Large intestine (tissue), 3 donors: ENCODE measurements around the gene PITPNB. TPM values are rescaled to one million over a fixed set of nuclear protein-coding genes. Genes with fewer than 3 reads are reported as not detected.
A peak's percentile ranks its signal among the peaks of the same experiment; 100 is the strongest.

Source experiments
- DNase-seq, 2 donors: peaks; one replicate each; pipeline versions ENCODE4 v3.0.0 to v3.0.0-alpha.2; 2013
- H3K27ac ChIP-seq: one replicate; pipeline ENCODE4 v1.5.1; 2013; ENCODE audit warnings: low read length
- H3K27me3 ChIP-seq: 2 replicates; pipeline ENCODE4 v1.6.1; 2013; ENCODE audit warnings: low read length; ENCODE audit not compliant: control insufficient read depth, insufficient read depth
- H3K36me3 ChIP-seq: 2 replicates; pipeline ENCODE4 v1.6.1; 2013; ENCODE audit warnings: low read length; ENCODE audit not compliant: control insufficient read depth, insufficient read depth
- H3K4me1 ChIP-seq: one replicate; pipeline ENCODE4 v1.6.1; 2013; ENCODE audit warnings: low read length; ENCODE audit not compliant: control insufficient read depth, insufficient read depth
- H3K4me3 ChIP-seq: one replicate; pipeline ENCODE4 v1.5.1; 2013; ENCODE audit warnings: low read length
- H3K9me3 ChIP-seq: one replicate; pipeline ENCODE4 v1.6.1; 2013; ENCODE audit warnings: mild to moderate bottlenecking, low read depth, low read length, moderate library complexity; ENCODE audit not compliant: control insufficient read depth
- WGBS: methylation state at CpG from one replicate; pipeline ENCODE4 v1.1.5; 2013; ENCODE audit warnings: low lambda C conversion rate; ENCODE audit not compliant: insufficient coverage; 5-methylcytosine and 5-hydroxymethylcytosine counted together
- polyA plus RNA-seq: library from polyadenylated mRNA; unstranded; fragments of 120-200 nt; gene quantifications from one replicate; pipeline ENCODE4 v1.2.1, GENCODE V29; 2013

The PITPNB gene
- polyA plus RNA-seq, 1 donor: 53.4 TPM

DNA sequence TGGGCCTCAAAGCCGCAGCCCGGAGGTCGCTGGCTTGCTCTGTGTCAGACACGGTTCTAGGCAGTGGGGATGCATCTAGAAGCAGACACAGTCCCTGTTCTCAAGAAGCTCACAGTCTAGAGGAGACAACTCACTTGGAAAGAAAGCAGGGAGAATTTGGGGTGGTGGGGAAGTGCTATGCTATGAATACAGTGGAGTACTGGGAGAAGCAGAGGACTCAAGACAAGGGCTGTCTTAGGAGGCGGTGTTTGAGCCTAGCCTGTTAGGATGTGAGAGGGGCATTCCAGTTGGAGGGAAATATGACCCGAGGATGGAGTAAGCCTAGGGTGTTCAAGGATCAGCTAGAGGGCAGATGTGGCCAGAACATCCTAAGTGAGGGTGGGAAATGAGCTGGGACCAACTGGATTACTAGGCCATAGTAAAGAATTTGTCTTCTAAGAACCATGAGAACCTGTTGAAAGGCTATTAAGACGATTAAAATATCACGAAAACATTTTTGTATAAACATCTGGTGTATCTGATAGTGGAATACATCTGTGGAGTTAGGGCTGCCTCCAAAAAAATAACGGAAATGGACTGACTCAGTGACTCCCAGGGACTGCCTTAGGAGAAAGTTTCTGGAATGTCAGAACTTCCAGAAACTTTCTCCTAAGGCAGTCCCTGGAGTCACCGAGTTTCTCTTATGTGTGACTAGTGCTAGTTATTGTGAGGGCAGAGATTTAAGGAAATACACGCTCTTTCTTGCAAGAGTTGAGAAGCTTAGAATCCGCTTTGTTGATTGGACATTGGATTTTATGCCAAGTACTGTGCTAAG lies 1.1 kb upstream of the PITPNB start:
- Histone ChIP-seq H3K27me3 (no peaks in the 10 kb centered on the region), H3K4me3 (peak overlapping the region; percentile 88), H3K4me1 (peaks cover 13% of the 10 kb centered on the region), H3K27ac (peak overlapping the region; percentile 97), H3K36me3 (peaks cover 7% of the 10 kb centered on the region), H3K9me3 (no peaks in the 10 kb centered on the region)
- WGBS: 15% methylated on average over 3 of the region's 12 CpGs
- DNase-seq: peak; percentile 11 to 67

- peaks cover 18% of the 10 kb centered on the region for H3K4me1 ChIP-seq
- 0% methylated on average over 3 of the region's 60 CpGs for WGBS
Measured at GRCh38 chr22:27918341-27919221, 475 bp downstream of the PITPNB start.

GRCh38 chr22:27915986-27916385 lies 3.1 kb downstream of the PITPNB start:
- H3K36me3 ChIP-seq: no peaks in the 10 kb centered on the region
- no peaks in the 10 kb centered on the region for H3K9me3 ChIP-seq
- H3K27me3 ChIP-seq: no peaks in the 10 kb centered on the region
- no peak for DNase-seq
- no peak overlapping the region for H3K27ac ChIP-seq
- no peak overlapping the region for H3K4me3 ChIP-seq
- peaks cover 26% of the 10 kb centered on the region for H3K4me1 ChIP-seq

More at GRCh38 chr22:27918341-27919221, 475 bp downstream of the PITPNB start:
- no peaks in the 10 kb centered on the region for H3K9me3 ChIP-seq
- H3K27ac ChIP-seq: peak overlapping the region; percentile 79
- no peaks in the 10 kb centered on the region for H3K27me3 ChIP-seq
- peak; percentile 26 to 61 for DNase-seq
- peaks cover 2% of the 10 kb centered on the region for H3K36me3 ChIP-seq
- H3K4me3 ChIP-seq: peak overlapping the region; percentile 96

DNA sequence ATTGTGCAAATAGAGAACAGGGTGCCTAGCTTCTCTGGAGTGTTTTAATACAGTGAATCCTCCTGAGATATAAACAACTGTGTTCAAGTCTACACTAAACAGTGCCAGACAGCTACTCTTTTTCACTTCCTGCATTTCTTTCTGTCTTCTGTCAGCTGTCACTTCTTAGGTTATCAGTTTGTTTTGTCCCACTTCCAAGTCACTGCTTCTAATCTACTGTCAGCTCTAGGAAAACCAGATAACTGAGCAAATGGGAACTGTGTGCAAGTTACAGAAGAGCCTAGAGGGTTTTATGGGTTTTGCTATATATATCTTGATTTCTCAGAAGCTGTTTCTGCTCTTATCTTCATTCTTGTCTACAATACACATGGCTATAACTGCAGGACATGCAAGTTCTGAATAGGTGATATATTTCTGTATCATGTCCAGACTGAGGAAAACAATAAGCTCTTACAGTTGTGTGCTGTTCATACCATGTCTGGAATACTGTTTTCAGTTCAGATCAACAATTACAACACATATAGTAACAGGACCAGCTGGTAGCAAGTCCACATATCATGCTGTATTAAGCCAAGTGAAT lies 5.8 kb downstream of the PITPNB start:
- peaks cover 17% of the 10 kb centered on the region for H3K4me1 ChIP-seq
- no peaks in the 10 kb centered on the region for H3K9me3 ChIP-seq
- H3K4me3 ChIP-seq: no peak overlapping the region
- peak overlapping the region; percentile 50 for H3K27ac ChIP-seq
- no peaks in the 10 kb centered on the region for H3K27me3 ChIP-seq
- H3K36me3 ChIP-seq: peaks cover 12% of the 10 kb centered on the region
- peak; percentile 13 to 41 for DNase-seq

DNA sequence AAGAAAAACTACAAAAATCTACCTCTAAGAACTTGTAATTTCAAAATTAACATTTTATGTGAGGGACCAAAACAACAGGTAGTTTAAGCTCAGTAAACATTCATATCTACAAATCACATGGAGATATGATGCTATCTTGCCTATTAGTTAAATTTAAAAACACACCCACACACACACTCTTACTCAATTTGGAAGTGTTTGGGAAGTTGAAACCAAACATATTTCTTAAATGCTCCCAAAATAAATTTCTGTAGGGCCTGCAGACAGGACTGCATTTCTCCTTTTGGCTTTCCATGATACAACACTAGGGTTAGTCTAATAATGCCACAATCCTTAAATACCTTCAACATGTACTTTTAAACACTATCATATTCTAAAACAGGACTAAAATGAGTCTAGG lies 7.0 kb downstream of the PITPNB start:
- no peaks in the 10 kb centered on the region for H3K27me3 ChIP-seq
- H3K4me3 ChIP-seq: no peak overlapping the region
- H3K4me1 ChIP-seq: peaks cover 12% of the 10 kb centered on the region
- no peak overlapping the region for H3K27ac ChIP-seq
- no peaks in the 10 kb centered on the region for H3K9me3 ChIP-seq
- DNase-seq: no peak
- H3K36me3 ChIP-seq: peaks cover 17% of the 10 kb centered on the region

- H3K9me3 ChIP-seq: no peaks in the 10 kb centered on the region
- 89% methylated on average over 1 of the region's 1 CpG for WGBS
- H3K36me3 ChIP-seq: peaks cover 22% of the 10 kb centered on the region
- H3K27me3 ChIP-seq: no peaks in the 10 kb centered on the region
- no peak overlapping the region for H3K4me3 ChIP-seq
- H3K4me1 ChIP-seq: peaks cover 12% of the 10 kb centered on the region
- no peak for DNase-seq
- no peak overlapping the region for H3K27ac ChIP-seq
Measured at GRCh38 chr22:27911330-27911729, 7.7 kb downstream of the PITPNB start.

GRCh38 chr22:27906241-27906640 lies 12.8 kb downstream of the PITPNB start:
- Histone ChIP-seq H3K4me1 (no peaks in the 10 kb centered on the region), H3K27ac (no peak overlapping the region), H3K9me3 (no peaks in the 10 kb centered on the region), H3K36me3 (peaks cover 41% of the 10 kb centered on the region), H3K4me3 (no peak overlapping the region), H3K27me3 (no peaks in the 10 kb centered on the region)
- DNase-seq: no peak
- 100% methylated on average over 1 of the region's 2 CpGs for WGBS

DNA sequence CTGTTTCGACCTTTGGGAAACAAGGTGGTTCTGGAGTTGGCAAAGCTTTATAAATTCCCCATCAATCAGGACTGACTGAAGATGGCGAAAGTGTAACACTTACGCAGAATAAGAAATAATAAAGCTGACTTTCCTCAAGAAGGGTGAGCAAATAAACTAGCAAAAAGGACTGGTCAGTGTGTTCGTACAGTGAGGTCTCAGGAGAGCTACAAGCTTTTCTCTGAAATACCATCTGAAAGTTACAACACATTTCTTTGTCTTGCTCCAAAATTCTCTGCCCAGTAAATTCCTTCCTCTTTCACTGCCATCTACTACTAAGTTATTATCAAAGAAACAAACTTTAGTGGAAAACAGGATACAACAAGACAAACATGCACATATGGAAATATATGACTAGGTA lies 13.4 kb downstream of the PITPNB start:
- no peak overlapping the region for H3K4me3 ChIP-seq
- H3K27me3 ChIP-seq: no peaks in the 10 kb centered on the region
- 100% methylated on average over 2 of the region's 4 CpGs for WGBS
- H3K4me1 ChIP-seq: no peaks in the 10 kb centered on the region
- peaks cover 45% of the 10 kb centered on the region for H3K36me3 ChIP-seq
- H3K9me3 ChIP-seq: no peaks in the 10 kb centered on the region
- no peak for DNase-seq
- no peak overlapping the region for H3K27ac ChIP-seq

DNA sequence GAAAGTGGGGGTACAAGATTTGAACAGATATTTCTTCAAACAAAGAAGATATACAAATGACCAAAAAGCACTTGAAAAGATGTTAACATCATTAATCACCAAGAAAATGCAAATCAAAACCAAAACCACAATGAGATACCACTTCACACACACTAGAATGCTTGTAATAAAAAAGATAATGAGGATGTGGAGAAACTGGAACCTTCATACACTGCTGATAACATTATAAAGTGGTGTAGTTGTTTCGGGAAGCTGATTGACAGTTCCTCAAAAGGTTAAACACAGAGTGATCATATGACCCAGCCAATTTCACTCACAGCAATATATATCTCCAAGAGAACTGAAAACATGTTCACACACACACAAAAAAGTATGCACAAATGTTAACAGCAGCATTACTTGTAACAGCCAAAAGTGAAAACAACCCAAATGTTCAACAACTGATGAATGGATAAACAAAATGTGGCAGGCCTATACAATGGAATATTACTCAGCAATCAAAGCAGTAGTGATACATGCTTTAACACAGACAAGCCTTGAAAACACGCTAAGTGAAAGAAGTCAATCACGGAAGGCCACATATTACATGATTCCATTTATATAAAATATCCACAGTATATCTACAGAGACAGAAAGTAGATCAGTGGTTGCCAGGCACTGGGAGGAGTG lies 15.1 kb downstream of the PITPNB start:
- WGBS: no CpG with 5 or more reads among the region's 3 CpGs
- Histone ChIP-seq H3K4me3 (no peak overlapping the region), H3K4me1 (no peaks in the 10 kb centered on the region)

DNA sequence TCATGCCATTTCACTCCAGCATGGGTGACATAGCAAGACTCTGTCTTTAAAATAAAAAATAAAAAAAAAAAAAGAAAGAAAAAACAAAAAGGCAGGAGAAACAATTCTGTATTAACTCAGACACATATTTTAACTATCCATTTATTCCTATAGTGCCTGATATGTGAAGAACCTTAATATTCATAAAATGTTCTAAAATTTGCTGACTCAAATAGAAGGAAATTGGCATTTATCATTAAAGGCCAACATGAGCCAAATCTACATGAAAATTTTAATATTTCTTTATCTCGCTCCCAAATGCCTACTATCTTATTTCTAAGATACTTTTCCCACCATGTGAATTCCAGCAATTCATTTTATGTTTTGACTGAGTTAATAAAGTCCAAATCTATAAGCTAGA lies 18.9 kb downstream of the PITPNB start:
- Histone ChIP-seq H3K27me3 (no peaks in the 10 kb centered on the region), H3K4me1 (no peaks in the 10 kb centered on the region), H3K36me3 (peaks cover 56% of the 10 kb centered on the region), H3K4me3 (no peak overlapping the region), H3K9me3 (no peaks in the 10 kb centered on the region), H3K27ac (no peak overlapping the region)
- DNase-seq: no peak
- WGBS: 100% methylated on average over 1 of the region's 1 CpG

More for the DNA sequence above, 15.1 kb downstream of the PITPNB start:
- Histone ChIP-seq H3K36me3 (peaks cover 39% of the 10 kb centered on the region), H3K9me3 (no peaks in the 10 kb centered on the region), H3K27me3 (no peaks in the 10 kb centered on the region), H3K27ac (no peak overlapping the region)
- no peak for DNase-seq
